B cell (primary cell): ENCODE data around the gene ARNT2. TPM values are rescaled to one million over a fixed set of nuclear protein-coding genes. Genes with fewer than 3 reads are reported as not detected.

Experiments used
- ATAC-seq: fragments of 200-7000 bp; cut with Tn5 transposase; one replicate; pipeline ENCODE4 v1.10.0; 2021; ENCODE audit warnings: low read depth, mild to moderate bottlenecking, moderate number of reproducible peaks, moderate library complexity
- CTCF ChIA-PET: fragments of 350-600 bp; sonication (Branson Sonifier 250); formaldehyde crosslinking; loops from one replicate; lab custom pipeline; 2021; ENCODE audit warnings: antibody characterized with exemption, inconsistent platforms; lab: Charles Lee
- POLR2A ChIA-PET: fragments of 350-600 bp; sonication (Branson Sonifier 250); formaldehyde crosslinking; loops from one replicate; lab custom pipeline; 2021; ENCODE audit warnings: antibody characterized with exemption; lab: Charles Lee
- DNase-seq: peaks from one replicate; pipeline ENCODE4 v3.0.0; 2013
- H2AFZ ChIP-seq: 2 replicates; pipeline ENCODE4 v1.6.1; 2012; ENCODE audit warnings: mild to moderate bottlenecking, low read depth, low read length; ENCODE audit not compliant: insufficient read depth, poor library complexity, severe bottlenecking
- H3K27ac ChIP-seq, 2 donors: 1 replicate in 1 of 2; 2 replicates in 1 of 2; pipeline ENCODE4 v1.5.1; 2012 to 2013; ENCODE audit warnings: low read length in 2 of 2, mild to moderate bottlenecking in 2 of 2, moderate library complexity in 1 of 2
- H3K27me3 ChIP-seq, 4 experiments: fragments of 200-600 bp in 1 of 4; sonication (generic) in 1 of 4; replicated peaks in 1 of 4; 1 replicate in 2 of 4; 2 replicates in 2 of 4; pipeline versions ENCODE4 v1.6.1 to v1.7.0; 2013 to 2016; ENCODE audit warnings: low read length in 3 of 4, mild to moderate bottlenecking in 2 of 4, mixed read lengths in 1 of 4, moderate library complexity in 1 of 4; ENCODE audit not compliant: insufficient read depth in 4 of 4, control insufficient read depth in 3 of 4; ENCODE audit errors: control extremely low read depth in 1 of 4
- H3K36me3 ChIP-seq, 2 experiments: replicated peaks in 1 of 2; 1 replicate in 1 of 2; 2 replicates in 1 of 2; pipeline versions ENCODE4 v1.6.1 to v1.7.1; 2013; ENCODE audit warnings: low read length in 1 of 2; ENCODE audit not compliant: insufficient read depth in 2 of 2, control insufficient read depth in 1 of 2; ENCODE audit errors: control extremely low read depth in 1 of 2, extremely low read depth in 1 of 2
- H3K4me1 ChIP-seq, 2 donors: fragments of 200-600 bp in 1 of 2; sonication (generic) in 1 of 2; 1 replicate in 1 of 2; 2 replicates in 1 of 2; pipeline versions ENCODE4 v1.5.1 to v1.6.1; 2013 to 2017; ENCODE audit warnings: low read length in 2 of 2; ENCODE audit not compliant: control insufficient read depth in 2 of 2, insufficient read depth in 2 of 2
- H3K4me2 ChIP-seq: replicated peaks from 2 replicates; pipeline ENCODE3; 2012; ENCODE audit warnings: mild to moderate bottlenecking, low read depth, low read length; ENCODE audit not compliant: poor library complexity, severe bottlenecking
- H3K4me3 ChIP-seq, 5 experiments: fragments of 200-600 bp in 1 of 5; sonication (generic) in 1 of 5; 1 replicate in 3 of 5; 2 replicates in 2 of 5; pipeline versions ENCODE4 v1.5.1 to v1.7.0; 2011 to 2016; ENCODE audit warnings: low read length in 4 of 5, mild to moderate bottlenecking in 4 of 5, low read depth in 2 of 5, control low read depth in 1 of 5, moderate library complexity in 1 of 5; ENCODE audit not compliant: insufficient read depth in 1 of 5; ENCODE audit errors: control extremely low read depth in 1 of 5, extremely low read depth in 1 of 5
- H3K79me2 ChIP-seq: fragments of 200-600 bp; sonication (generic); one replicate; pipeline ENCODE4 v1.6.0; 2016; ENCODE audit warnings: low read length; ENCODE audit not compliant: control insufficient read depth, insufficient read depth
- H3K9ac ChIP-seq: fragments of 200-600 bp; sonication (generic); 2 replicates; pipeline ENCODE4 v1.6.1; 2017; ENCODE audit warnings: mild to moderate bottlenecking, low read length, moderate library complexity
- H3K9me3 ChIP-seq, 3 donors: one replicate each; pipeline versions ENCODE4 v1.6.1 to v1.7.1; 2013; ENCODE audit warnings: low read length in 2 of 3; ENCODE audit not compliant: control insufficient read depth in 2 of 3, insufficient read depth in 1 of 3; ENCODE audit errors: control extremely low read depth in 1 of 3
- H4K20me1 ChIP-seq: 2 replicates; pipeline ENCODE4 v1.6.0; 2012; ENCODE audit warnings: mild to moderate bottlenecking, low read length; ENCODE audit not compliant: insufficient read depth, control insufficient read depth, poor library complexity, severe bottlenecking
- H3K27ac Mint-ChIP-seq: one replicate; pipeline ENCODE4 v1.8.0; 2021; ENCODE audit warnings: mixed read lengths
- H3K27me3 Mint-ChIP-seq: one replicate; pipeline ENCODE4 v1.8.0; 2021; ENCODE audit warnings: mixed read lengths
- H3K4me1 Mint-ChIP-seq: one replicate; pipeline ENCODE4 v1.8.0; 2021; ENCODE audit warnings: mixed read lengths
- H3K4me3 Mint-ChIP-seq: one replicate; pipeline ENCODE4 v1.8.0; 2021; ENCODE audit warnings: mixed read lengths
- H3K9me3 Mint-ChIP-seq: one replicate; pipeline ENCODE4 v1.8.0; 2022; ENCODE audit warnings: mixed read lengths; ENCODE audit not compliant: insufficient read depth
- EZH2 ChIP-seq: IDR thresholded peaks from 2 replicates; pipeline ENCODE4 v1.6.1; 2012; ENCODE audit warnings: borderline replicate concordance, low read depth, mild to moderate bottlenecking, moderate library complexity, low read length; ENCODE audit not compliant: insufficient read depth, poor library complexity, severe bottlenecking
- WGBS: methylation state at CpG from one replicate; pipeline ENCODE4 v1.1.5; 2013; ENCODE audit warnings: missing lambda C conversion rate; ENCODE audit not compliant: insufficient coverage; 5-methylcytosine and 5-hydroxymethylcytosine counted together
- intact Hi-C: fragments of 100-400 bp; cut with micrococcal nuclease; formaldehyde crosslinking; loops from one replicate; pipeline ENCODE4 v1.10.0; 2022
- polyA plus RNA-seq: library from polyadenylated mRNA; depleted of rRNA; stranded (reverse); fragments of >200 nt; gene quantifications from 2 replicates; pipeline ENCODE4 v1.2.3, GENCODE V29; 2012
- total RNA-seq, 2 donors: library from RNA; stranded (reverse); fragments of 120-200 nt in 1 of 2; gene quantifications; 1 replicate in 1 of 2; 2 replicates in 1 of 2; pipeline versions ENCODE4 v1.2.3 to v1.2.4, GENCODE V29; 2013 to 2022
- TF ChIP-seq, protein P1 (sequence below): fragments of 200-600 bp; IDR thresholded peaks from one replicate; pipeline ENCODE4 v1.8.0; 2022; ENCODE audit warnings: antibody characterized with exemption, mild to moderate bottlenecking

ARNT2 gene
- total and polyA plus RNA-seq, 2 donors (not counting 1 experiment from before 2014, with no cell fraction given), result not detected

DNA sequence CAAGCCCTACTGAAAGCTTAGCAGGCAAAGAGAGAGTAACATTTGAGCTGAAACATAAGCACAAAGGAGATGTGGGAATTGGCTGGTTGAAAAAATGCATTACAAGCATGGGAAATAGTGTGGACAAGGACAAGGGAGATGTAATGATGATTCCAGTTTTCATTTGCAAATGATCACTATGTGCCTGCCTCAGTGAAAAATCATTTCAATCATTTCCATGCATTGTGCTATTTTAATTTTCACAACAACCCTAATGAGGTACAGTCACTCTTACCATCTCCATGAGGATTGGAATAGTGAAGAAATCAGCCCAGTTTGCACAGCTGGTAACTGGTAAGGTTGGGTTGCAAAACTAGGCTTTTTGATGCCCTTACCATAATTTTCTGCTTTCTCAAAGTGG is 123.2 kb downstream of the ARNT2 start:
- peaks cover 27% of the 10 kb centered on the region for H3K27me3 Mint-ChIP-seq
- CTCF ChIA-PET, result no interaction called here

DNA sequence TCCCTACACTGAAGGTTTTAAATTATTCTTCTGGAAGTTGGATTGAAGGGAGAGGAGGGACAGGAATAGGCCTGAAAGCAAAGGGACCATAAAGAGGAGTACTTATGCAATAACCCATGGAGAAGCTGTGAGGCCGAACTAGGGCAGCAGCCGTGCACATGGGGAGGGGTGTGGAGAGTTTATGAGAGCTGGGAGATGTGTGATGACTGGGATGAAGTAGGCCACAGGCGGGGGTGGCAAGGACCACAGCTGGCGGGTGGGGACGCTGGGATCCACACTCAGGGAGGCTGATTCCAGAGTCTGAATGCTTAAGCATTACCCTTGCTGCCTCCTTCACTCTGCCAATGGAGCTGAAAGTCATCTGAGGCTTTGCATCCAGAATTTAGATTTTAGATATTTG is 123.8 kb downstream of the ARNT2 start:
- DNase-seq (no peak), ATAC-seq (no peak)
- H3K9ac ChIP-seq, result no peak overlapping the region
- TF ChIP-seq EZH2, result no peak
- TF ChIP-seq, protein P1, sequence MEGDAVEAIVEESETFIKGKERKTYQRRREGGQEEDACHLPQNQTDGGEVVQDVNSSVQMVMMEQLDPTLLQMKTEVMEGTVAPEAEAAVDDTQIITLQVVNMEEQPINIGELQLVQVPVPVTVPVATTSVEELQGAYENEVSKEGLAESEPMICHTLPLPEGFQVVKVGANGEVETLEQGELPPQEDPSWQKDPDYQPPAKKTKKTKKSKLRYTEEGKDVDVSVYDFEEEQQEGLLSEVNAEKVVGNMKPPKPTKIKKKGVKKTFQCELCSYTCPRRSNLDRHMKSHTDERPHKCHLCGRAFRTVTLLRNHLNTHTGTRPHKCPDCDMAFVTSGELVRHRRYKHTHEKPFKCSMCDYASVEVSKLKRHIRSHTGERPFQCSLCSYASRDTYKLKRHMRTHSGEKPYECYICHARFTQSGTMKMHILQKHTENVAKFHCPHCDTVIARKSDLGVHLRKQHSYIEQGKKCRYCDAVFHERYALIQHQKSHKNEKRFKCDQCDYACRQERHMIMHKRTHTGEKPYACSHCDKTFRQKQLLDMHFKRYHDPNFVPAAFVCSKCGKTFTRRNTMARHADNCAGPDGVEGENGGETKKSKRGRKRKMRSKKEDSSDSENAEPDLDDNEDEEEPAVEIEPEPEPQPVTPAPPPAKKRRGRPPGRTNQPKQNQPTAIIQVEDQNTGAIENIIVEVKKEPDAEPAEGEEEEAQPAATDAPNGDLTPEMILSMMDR, result no peak
- no peak overlapping the region for H3K27ac ChIP-seq
- H3K27me3 Mint-ChIP-seq, result peaks cover 30% of the 10 kb centered on the region
- no peak overlapping the region for H3K4me3 ChIP-seq
- no peak overlapping the region for H3K27ac Mint-ChIP-seq
- no peaks in the 10 kb centered on the region for H3K9me3 ChIP-seq
- 93% methylated on average over 3 of the region's 5 CpGs for WGBS
- H3K4me1 ChIP-seq, result no peaks in the 10 kb centered on the region
- H2AFZ ChIP-seq, result no peak overlapping the region
- H3K27me3 ChIP-seq, result peaks cover 0 to 3% (median 0%) of the 10 kb centered on the region in 4 experiments
- no peaks in the 10 kb centered on the region for H4K20me1 ChIP-seq
- intact Hi-C loops, result no loop called here
- H3K36me3 ChIP-seq, result no peaks in the 10 kb centered on the region
- H3K4me1 Mint-ChIP-seq, result no peaks in the 10 kb centered on the region
- CTCF ChIA-PET, result no interaction called here
- no peak overlapping the region for H3K4me3 Mint-ChIP-seq
- H3K4me2 ChIP-seq, result no peak overlapping the region
- POLR2A ChIA-PET, result no interaction called here
- H3K9me3 Mint-ChIP-seq, result no peaks in the 10 kb centered on the region
- no peaks in the 10 kb centered on the region for H3K79me2 ChIP-seq

More for the DNA sequence above, 123.2 kb downstream of the ARNT2 start:
- POLR2A ChIA-PET, result no interaction called here
- Mint-ChIP-seq H3K9me3 (no peaks in the 10 kb centered on the region), H3K27ac (no peak overlapping the region), H3K4me3 (no peak overlapping the region), H3K4me1 (no peaks in the 10 kb centered on the region)
- TF ChIP-seq, protein P1, result no peak
- TF ChIP-seq EZH2, result no peak
- no peaks in the 10 kb centered on the region for H4K20me1 ChIP-seq
- H2AFZ ChIP-seq, result no peak overlapping the region
- DNase-seq (no peak), ATAC-seq (no peak)
- H3K27ac ChIP-seq, result no peak overlapping the region
- H3K4me3 ChIP-seq, result no peak overlapping the region
- peaks cover 0 to 3% (median 0%) of the 10 kb centered on the region in 4 experiments for H3K27me3 ChIP-seq
- intact Hi-C loops, result no loop called here
- H3K79me2 ChIP-seq, result no peaks in the 10 kb centered on the region
- H3K9me3 ChIP-seq, result no peaks in the 10 kb centered on the region
- no peaks in the 10 kb centered on the region for H3K36me3 ChIP-seq
- H3K4me1 ChIP-seq, result no peaks in the 10 kb centered on the region
- no peak overlapping the region for H3K9ac ChIP-seq
- H3K4me2 ChIP-seq, result no peak overlapping the region
